ENCODE measurements around the gene KCNJ11.

The KCNJ11 gene

GRCh38 chr11:17389211-17389956 is 925 bp upstream of the KCNJ11 start:
- peak; percentile 86 for DNase-seq

DNA sequence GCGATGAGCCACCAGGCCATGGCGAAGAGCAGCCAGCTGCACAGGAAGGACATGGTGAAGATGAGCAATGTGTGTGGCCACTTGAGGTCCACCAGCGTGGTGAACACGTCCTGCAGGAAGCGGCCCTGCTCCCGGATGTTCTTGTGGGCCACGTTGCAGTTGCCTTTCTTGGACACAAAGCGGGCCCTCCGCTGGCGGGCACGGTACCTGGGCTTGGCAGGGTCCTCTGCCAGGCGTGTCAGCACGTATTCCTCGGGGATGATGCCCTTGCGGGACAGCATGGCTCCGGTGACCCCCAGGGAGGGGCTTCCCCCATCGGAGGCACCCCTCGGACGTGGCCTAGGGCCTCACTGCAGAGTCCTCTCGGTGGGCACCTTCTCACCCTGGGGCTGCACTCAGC is 648 bp downstream of the KCNJ11 start:
- DNase-seq = no peak

DNA sequence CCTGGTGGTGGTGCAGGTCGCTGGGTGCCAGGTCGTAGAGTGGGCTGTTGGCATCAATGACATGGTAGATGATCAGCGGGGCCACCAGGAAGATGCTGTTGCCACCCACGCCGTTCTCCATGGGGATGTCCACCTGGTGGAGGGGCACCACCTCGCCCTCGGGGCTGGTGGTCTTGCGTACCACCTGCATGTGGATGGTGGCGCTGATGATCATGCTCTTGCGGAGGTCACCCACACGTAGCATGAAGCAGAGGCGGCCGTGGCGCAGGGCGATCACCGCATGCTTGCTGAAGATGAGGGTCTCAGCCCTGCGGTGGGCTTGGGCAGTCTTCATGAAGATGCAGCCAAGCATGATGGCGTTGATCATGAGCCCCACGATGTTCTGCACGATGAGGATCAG is 1.2 kb downstream of the KCNJ11 start:
- no peak for DNase-seq

GRCh38 chr11:17386331-17387084 is 2.0 kb downstream of the KCNJ11 start:
- peak; percentile 38 for DNase-seq

GRCh38 chr11:17385926-17386325 is 2.5 kb downstream of the KCNJ11 start:
- DNase-seq = no peak

DNA sequence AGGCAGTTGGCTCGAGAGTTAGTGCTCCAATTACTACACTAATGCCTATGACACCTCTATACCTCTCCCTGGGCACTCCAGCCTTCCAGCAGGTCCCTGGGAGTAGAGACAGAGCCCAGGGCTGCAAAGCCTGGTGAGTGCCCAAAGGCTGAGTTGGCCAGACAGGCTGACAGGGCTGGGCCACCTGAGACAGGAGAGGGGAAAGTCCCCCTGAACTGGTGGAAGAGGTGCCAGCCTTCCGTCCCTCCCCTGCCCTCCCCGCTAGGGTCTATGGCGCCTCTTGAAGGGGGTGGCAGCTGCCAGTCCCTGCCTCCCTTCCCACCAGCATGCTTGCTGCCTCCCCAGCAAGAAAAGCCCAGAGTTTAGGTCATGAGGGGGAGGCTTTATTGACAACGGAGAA is 3.0 kb downstream of the KCNJ11 start:
- no peak for DNase-seq

GRCh38 chr11:17384002-17384511 is 4.4 kb downstream of the KCNJ11 start:
- peak; percentile 64 for DNase-seq

DNA sequence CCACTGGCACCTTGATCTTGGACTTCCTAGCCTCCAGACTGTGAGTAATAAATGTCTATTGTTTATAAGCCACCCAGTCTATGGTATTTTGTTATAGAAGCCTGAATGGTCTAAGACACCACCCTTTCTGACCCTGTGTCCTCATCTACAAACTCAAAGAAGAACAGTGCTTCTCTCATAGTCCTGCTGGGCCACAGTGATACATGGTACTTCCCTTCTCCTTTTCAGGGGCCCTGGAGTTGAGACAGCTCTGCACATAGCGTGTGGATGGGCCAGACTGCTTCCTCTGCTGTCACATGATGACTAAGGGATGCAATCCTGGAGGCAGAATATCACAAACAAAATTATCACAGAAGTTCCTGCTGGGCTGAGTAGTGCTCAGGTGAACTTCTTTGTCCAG is 5.0 kb downstream of the KCNJ11 start:
- DNase-seq = no peak

DNA sequence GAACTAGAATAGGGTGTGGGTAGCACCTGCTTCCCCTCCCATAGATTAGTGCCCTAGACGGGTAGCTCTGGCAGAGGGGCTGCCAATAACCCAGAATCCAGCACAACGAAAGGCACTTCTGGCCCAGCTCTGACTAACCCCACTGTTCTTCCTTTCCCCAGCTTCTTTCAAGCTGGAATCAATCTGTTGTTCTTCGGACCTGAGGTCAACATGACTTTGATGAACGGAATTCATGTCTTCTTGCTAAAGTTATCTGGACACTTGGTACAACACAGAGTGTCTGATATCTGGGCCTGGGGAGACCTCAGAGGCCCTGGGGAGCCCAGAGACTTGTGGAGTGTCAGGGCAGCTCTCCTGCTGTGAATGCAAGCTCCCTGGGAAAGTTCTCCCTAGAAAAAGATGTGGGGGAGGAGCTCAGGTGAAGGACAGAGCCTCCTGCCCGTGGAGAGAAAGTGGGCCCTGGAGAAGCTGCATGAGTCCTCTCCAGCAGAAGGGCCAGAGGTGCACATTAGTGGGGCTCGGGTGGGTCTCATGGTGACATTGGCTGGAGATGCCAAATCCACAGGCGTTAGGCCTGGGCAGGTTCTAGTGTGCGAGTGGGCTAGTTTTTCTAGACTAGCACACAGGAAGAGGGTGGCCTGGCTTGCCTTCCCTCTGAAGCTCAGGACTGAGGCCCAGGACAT is 6.3 kb downstream of the KCNJ11 start:
- no peak for DNase-seq

DNA sequence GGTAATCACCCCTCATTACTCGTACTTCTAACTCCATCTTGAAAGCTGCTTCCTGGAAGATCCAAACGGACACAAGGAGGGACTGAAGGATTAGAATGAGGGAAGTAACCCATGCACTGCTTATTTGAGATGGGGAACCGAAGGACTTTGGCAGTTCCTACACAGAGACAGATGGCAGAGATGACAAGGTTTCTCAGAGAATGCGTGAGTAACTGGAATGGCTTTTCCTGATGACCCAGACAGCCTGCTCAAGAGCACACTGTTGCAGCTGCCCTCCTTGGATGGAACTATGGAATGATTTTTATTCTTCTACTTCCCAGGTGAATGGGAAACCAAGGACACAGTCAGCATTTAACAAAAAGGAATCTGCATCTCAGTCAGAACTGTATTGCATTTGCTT is 7.3 kb downstream of the KCNJ11 start:
- DNase-seq = no peak

DNA sequence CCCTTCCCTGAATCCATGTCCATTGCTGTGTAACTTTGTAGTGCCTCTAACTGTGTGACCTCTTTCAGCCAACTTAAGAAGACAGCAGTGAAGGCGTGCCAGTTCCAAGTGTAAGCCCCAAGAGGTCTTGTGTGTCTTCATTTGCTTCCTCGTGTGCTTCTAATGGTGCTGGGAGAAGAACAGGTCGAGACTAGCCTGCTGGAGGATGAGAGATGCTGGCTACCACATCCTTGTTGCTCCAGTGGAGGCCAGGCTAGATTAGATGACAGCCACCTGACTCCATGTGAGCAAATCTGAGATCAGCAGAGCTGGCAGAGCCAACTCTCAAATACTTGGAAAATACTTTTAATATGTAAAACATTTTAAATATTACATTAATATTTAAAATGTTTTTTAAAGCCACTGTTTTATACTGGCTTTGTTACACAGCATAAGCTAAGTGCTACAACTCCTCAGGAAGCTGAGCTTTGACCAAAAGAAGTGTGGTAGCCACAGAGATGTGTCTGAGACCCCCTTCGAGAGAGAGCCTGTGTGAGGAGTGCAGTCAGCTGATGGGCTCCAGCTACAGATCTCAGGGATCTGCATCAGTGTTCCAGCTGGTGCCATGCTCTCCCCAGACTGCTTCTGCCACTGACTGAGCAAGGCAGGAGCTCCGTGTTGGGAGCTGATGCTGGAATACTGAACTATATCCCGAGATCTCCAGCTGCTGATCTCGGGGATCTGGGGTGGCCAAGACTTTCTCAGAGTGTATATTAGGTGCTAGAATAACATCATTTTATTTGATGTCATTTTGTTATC is 8.9 kb downstream of the KCNJ11 start:
- no peak for DNase-seq

DNA sequence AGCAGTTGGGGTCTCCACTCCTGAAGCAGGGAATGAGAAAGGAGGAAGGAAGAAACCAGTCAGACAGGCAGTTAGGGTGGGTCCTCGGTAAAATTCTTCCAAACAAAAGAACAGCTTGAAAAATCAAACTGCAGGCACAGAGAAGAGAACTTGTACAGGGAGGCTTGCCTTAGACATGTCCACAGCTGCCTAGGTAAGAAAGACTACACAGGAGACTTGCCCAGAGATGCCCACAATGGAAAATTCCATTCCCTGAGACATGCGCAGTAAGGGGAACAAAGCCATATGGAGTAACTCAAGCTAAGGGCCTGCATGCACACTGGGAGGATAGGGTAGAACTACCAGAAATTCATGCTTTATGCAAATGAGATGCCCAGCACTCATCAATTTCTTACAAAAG is 9.8 kb downstream of the KCNJ11 start:
- DNase-seq = no peak

- no peak for DNase-seq
Measured at GRCh38 chr11:17376493-17376892, 12.0 kb downstream of the KCNJ11 start.

GRCh38 chr11:17375547-17375946 is 12.9 kb downstream of the KCNJ11 start:
- no peak for DNase-seq

- no peak for DNase-seq
Measured at GRCh38 chr11:17371614-17372013, 16.8 kb downstream of the KCNJ11 start.

- DNase-seq = no peak
Measured at GRCh38 chr11:17369684-17370243, 18.7 kb downstream of the KCNJ11 start.

GRCh38 chr11:17369094-17369493 is 19.4 kb downstream of the KCNJ11 start:
- DNase-seq = no peak

GRCh38 chr11:17368551-17368950 is 19.9 kb downstream of the KCNJ11 start:
- DNase-seq = no peak

GRCh38 chr11:17366495-17366894 is 22.0 kb downstream of the KCNJ11 start:
- DNase-seq = no peak

DNA sequence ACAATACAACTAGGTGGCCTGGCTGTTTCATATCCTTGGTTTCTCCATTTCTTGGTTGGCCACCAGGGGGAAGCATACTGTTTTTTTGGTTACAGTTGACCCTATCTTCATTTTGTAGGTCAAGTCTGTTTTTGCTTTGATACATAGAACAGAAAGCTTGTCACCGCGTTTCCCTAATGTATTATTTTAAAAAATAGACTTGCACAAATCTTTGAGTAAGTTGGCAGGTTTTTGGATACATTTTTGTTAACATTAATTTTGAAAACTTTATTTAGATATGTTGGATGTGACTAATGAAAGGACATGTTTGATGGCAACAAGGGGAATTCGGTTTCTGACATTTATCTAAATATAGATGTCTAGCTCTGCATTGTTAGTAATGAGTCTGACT is 33.9 kb downstream of the KCNJ11 start:
- DNase-seq = peak; percentile 74

DNA sequence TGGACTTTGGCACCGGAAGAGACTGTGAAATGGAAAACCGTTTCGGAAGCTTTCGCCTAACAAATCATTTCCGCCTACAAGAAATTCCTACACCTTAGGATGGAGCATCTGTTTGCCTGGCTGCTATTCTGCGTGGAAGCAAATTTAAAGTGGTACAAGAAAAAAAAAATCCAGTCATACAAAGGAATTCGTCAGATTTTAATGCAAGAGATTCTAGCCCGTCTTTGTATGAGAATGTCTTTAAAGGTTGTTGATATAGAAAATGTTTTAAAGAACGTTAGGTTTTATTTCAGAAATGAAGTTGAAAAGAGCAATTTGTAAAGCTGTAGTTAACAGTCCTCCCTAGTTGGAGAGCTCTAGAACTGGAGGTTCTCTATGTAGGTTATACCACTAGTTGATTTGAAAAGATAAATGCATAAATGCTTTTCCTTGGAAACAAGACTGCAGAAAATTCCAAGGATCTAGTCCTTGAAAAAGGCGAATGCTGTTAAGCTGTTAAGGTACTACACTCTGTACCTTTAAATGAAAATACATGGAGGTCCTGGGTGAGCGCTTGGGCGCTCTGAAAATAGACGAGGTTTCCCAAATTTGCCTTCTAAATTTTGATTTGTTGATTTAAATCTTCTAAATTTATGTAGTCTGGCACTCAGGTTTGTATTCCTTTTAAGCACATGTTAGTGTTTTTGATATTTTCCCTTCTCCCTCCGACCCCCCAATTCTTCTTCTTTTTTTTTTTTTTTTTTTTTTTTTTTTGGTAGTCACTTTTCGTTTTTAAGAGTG is 34.4 kb downstream of the KCNJ11 start:
- peak; percentile 93 for DNase-seq
